SU-DHL-6 (cell line): Measurements from ENCODE around the gene HERC3.

Experiments used
- H2AFZ ChIP-seq: fragments of 200-600 bp; sonication (generic); 2 replicates; pipeline ENCODE4 v1.6.1; 2014; ENCODE audit warnings: low read depth, mild to moderate bottlenecking, moderate library complexity, mixed read lengths, antibody characterized with exemption, low read length; ENCODE audit not compliant: severe bottlenecking
- H3F3A ChIP-seq: fragments of 200-600 bp; shearing (Covaris generic); 2 replicates; pipeline ENCODE4 v1.6.0; 2016; ENCODE audit warnings: antibody characterized with exemption, mild to moderate bottlenecking; ENCODE audit not compliant: insufficient read depth
- H3K27ac ChIP-seq: fragments of 200-600 bp; sonication (generic); 2 replicates; pipeline ENCODE4 v1.5.1; 2016; ENCODE audit warnings: low read depth, mild to moderate bottlenecking, low read length, moderate library complexity, mixed read lengths
- H3K27me3 ChIP-seq: fragments of 200-600 bp; sonication (generic), shearing (Covaris generic); 2 replicates; pipeline ENCODE4 v1.6.0; 2014; ENCODE audit warnings: mild to moderate bottlenecking, low read length
- H3K36me3 ChIP-seq: fragments of 200-600 bp; sonication (generic); 2 replicates; pipeline ENCODE4 v1.6.1; 2014; ENCODE audit warnings: mild to moderate bottlenecking, low read length, mixed read lengths
- H3K4me2 ChIP-seq: fragments of 300-600, 200-600 bp; shearing (Covaris generic), sonication (generic); 2 replicates; pipeline ENCODE4 v1.6.0; 2014; ENCODE audit warnings: low read length, low read depth, mild to moderate bottlenecking; ENCODE audit not compliant: poor library complexity, severe bottlenecking
- H3K4me3 ChIP-seq: fragments of 200-600 bp; sonication (generic); 2 replicates; pipeline ENCODE4 v1.5.1; 2014; ENCODE audit warnings: antibody characterized with exemption, low read length, mild to moderate bottlenecking, mixed read lengths; ENCODE audit not compliant: insufficient read depth, poor library complexity, severe bottlenecking
- H3K79me2 ChIP-seq: fragments of 200-600 bp; sonication (generic); 2 replicates; pipeline ENCODE4 v1.6.1; 2014; ENCODE audit warnings: mild to moderate bottlenecking, low read length, moderate library complexity; ENCODE audit not compliant: insufficient read depth
- H3K9ac ChIP-seq: fragments of 200-600 bp; sonication (generic); 2 replicates; pipeline ENCODE4 v1.7.0; 2014; ENCODE audit warnings: mild to moderate bottlenecking, low read length
- H3K9me2 ChIP-seq: fragments of 200-600 bp; sonication (generic); replicated peaks from 2 replicates; pipeline ENCODE4 v1.6.1; 2014; ENCODE audit warnings: low read length; ENCODE audit not compliant: insufficient read depth
- H3K9me3 ChIP-seq: fragments of 200-600 bp; sonication (generic); 2 replicates; pipeline ENCODE4 v1.6.1; 2014; ENCODE audit warnings: low read length, mixed read lengths; ENCODE audit not compliant: insufficient read depth
- H4K20me1 ChIP-seq: fragments of 200-600 bp; sonication (generic); 2 replicates; pipeline ENCODE4 v1.6.1; 2014; ENCODE audit warnings: low read depth, mild to moderate bottlenecking, antibody characterized with exemption, low read length, moderate library complexity, mixed read lengths
- EZH2phosphoT487 ChIP-seq: fragments of 200-600 bp; sonication (generic), shearing (Covaris generic); conservative IDR thresholded peaks from 2 replicates; pipeline ENCODE4 v1.6.1; 2018; ENCODE audit warnings: mild to moderate bottlenecking, antibody characterized with exemption, low read length, moderate library complexity, mixed read lengths
- TF ChIP-seq, protein P1 (sequence below): fragments of 200-600 bp; sonication (generic); IDR thresholded peaks from one replicate; pipeline ENCODE4 v1.5.1; 2017; ENCODE audit warnings: antibody characterized with exemption, mild to moderate bottlenecking, low read length, moderate library complexity; ENCODE audit not compliant: insufficient read depth, poor library complexity, severe bottlenecking

HERC3 gene

DNA sequence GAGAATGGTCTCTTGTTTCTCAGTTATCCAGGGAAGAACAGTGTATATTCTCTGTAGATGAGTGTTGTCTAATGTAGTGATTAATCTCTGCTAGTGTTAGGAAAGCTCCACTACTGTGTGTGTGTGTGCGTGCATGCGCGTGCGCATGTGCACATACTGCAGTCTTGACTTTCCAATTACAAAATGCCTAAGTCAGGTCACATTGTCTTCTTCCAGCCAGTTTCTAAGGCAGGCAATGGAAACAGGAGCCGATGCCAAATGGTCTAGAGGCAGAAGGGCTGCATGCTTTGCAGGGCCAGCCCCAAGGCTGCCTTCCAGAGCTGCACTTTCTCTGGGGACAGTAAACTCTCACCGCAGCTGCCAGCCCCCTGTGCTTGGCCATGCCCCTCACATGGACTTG is 135.9 kb downstream of the HERC3 start:
- Histone ChIP-seq H3K27ac (no peak overlapping the region), H3F3A (no peaks in the 10 kb centered on the region), H3K79me2 (no peaks in the 10 kb centered on the region), H3K4me2 (no peak overlapping the region), H3K27me3 (no peaks in the 10 kb centered on the region), H3K9me3 (no peaks in the 10 kb centered on the region), H4K20me1 (no peaks in the 10 kb centered on the region), H3K36me3 (no peaks in the 10 kb centered on the region), H3K4me3 (no peak overlapping the region), H3K9me2 (no peaks in the 10 kb centered on the region), H2AFZ (no peak overlapping the region), H3K9ac (no peak overlapping the region)
- TF ChIP-seq EZH2phosphoT487, result no peak
- TF ChIP-seq, protein P1, sequence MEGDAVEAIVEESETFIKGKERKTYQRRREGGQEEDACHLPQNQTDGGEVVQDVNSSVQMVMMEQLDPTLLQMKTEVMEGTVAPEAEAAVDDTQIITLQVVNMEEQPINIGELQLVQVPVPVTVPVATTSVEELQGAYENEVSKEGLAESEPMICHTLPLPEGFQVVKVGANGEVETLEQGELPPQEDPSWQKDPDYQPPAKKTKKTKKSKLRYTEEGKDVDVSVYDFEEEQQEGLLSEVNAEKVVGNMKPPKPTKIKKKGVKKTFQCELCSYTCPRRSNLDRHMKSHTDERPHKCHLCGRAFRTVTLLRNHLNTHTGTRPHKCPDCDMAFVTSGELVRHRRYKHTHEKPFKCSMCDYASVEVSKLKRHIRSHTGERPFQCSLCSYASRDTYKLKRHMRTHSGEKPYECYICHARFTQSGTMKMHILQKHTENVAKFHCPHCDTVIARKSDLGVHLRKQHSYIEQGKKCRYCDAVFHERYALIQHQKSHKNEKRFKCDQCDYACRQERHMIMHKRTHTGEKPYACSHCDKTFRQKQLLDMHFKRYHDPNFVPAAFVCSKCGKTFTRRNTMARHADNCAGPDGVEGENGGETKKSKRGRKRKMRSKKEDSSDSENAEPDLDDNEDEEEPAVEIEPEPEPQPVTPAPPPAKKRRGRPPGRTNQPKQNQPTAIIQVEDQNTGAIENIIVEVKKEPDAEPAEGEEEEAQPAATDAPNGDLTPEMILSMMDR, result no peak

DNA sequence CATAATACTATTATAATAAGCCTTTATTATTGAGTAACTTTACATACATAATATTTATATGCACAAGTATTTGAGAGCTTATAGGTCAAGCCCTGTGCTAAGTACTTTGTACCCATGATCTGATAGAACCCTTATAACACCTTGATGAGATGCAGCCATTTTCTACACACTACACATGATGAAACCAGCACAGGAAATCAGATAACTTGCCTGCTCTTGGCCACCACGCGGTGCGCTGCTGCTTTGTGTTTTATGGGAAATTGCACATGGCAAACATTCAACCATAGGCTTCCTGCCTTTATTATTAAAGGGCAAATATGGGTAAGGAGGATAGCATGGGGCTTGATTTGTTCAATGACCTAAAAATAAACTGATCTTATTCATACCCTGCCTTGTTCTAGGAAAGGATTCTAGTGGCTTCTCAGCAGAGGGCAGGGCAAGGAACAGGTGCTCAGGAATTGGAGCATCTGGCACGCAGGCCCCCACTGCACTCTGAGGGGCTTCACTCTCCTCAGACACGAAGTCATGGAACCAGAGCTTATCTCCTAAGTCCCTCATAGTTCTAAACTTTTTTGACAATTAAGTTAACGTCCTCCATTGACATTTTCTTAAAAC is 137.0 kb downstream of the HERC3 start:
- Histone ChIP-seq H3K9ac (no peak overlapping the region), H4K20me1 (no peaks in the 10 kb centered on the region), H3K9me3 (no peaks in the 10 kb centered on the region), H3F3A (no peaks in the 10 kb centered on the region), H3K9me2 (no peaks in the 10 kb centered on the region), H3K27me3 (no peaks in the 10 kb centered on the region), H3K27ac (no peak overlapping the region), H2AFZ (no peak overlapping the region), H3K79me2 (no peaks in the 10 kb centered on the region), H3K4me3 (no peak overlapping the region), H3K4me2 (no peak overlapping the region), H3K36me3 (no peaks in the 10 kb centered on the region)
- no peak for TF ChIP-seq EZH2phosphoT487
- TF ChIP-seq, protein P1, result no peak

DNA sequence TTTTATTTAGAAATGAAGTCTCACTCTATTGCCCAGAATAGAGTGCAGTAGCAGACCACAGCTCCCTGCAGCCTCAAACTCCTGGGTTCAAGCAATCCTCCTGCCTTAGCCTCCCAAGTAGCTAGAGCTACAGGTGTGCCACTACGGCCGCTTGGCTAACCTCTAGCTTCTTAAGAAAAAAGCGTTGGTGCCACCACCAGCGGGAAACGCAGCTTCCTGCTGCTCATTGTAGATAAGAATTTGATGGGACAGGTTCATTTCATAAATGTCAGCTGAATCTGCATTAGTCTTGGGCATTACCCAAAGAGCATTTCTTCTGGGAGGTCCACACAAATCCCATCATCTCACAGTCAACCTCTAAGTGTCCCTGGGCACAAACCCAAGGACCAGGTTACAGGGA is 138.5 kb downstream of the HERC3 start:
- TF ChIP-seq, protein P1, result no peak
- TF ChIP-seq EZH2phosphoT487, result no peak
- no peak overlapping the region for H3K4me3 ChIP-seq

More for the DNA sequence above, 138.5 kb downstream of the HERC3 start:
- Histone ChIP-seq H3K27me3 (no peaks in the 10 kb centered on the region), H3K9me3 (no peaks in the 10 kb centered on the region), H3K27ac (no peak overlapping the region), H4K20me1 (no peaks in the 10 kb centered on the region), H3F3A (no peaks in the 10 kb centered on the region), H3K9ac (no peak overlapping the region), H3K4me2 (no peak overlapping the region), H2AFZ (no peak overlapping the region), H3K9me2 (no peaks in the 10 kb centered on the region), H3K79me2 (no peaks in the 10 kb centered on the region), H3K36me3 (no peaks in the 10 kb centered on the region)
